ENCODE results near the gene AZU1.
A peak's percentile ranks its signal among the peaks of the same experiment; 100 is the strongest.

AZU1 gene

DNA sequence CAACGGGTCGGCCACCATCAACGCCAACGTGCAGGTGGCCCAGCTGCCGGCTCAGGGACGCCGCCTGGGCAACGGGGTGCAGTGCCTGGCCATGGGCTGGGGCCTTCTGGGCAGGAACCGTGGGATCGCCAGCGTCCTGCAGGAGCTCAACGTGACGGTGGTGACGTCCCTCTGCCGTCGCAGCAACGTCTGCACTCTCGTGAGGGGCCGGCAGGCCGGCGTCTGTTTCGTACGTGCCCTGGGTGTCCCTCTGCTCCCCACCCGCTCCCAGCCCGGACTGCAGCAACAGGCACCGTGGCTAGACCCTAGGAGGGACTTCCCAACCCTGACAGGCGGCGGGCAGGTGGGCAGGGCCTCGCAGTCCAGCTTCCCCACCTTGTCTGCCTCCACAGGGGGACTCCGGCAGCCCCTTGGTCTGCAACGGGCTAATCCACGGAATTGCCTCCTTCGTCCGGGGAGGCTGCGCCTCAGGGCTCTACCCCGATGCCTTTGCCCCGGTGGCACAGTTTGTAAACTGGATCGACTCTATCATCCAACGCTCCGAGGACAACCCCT, 28.0 kb downstream of the AZU1 start:
- DNase-seq, result no peak

DNA sequence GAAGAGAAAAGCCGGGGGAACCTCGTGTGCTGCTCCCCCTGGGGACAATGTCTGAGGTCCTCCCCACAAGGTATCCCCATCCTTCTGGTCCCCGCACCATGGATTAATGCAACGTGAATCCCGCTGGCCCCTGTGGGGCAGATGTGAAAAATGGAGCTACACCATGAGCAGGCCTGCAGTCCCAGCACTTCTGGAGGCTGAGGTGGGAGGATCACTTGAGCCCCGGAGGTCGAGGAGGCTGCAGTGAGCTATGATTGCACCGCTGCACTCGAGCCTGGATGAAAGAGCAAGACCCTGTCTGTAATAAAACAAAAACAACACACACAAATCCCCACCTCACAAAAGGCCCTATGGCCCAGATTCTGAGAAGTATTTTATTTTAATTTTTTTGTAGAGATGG, 30.6 kb downstream of the AZU1 start:
- no peak for DNase-seq

DNA sequence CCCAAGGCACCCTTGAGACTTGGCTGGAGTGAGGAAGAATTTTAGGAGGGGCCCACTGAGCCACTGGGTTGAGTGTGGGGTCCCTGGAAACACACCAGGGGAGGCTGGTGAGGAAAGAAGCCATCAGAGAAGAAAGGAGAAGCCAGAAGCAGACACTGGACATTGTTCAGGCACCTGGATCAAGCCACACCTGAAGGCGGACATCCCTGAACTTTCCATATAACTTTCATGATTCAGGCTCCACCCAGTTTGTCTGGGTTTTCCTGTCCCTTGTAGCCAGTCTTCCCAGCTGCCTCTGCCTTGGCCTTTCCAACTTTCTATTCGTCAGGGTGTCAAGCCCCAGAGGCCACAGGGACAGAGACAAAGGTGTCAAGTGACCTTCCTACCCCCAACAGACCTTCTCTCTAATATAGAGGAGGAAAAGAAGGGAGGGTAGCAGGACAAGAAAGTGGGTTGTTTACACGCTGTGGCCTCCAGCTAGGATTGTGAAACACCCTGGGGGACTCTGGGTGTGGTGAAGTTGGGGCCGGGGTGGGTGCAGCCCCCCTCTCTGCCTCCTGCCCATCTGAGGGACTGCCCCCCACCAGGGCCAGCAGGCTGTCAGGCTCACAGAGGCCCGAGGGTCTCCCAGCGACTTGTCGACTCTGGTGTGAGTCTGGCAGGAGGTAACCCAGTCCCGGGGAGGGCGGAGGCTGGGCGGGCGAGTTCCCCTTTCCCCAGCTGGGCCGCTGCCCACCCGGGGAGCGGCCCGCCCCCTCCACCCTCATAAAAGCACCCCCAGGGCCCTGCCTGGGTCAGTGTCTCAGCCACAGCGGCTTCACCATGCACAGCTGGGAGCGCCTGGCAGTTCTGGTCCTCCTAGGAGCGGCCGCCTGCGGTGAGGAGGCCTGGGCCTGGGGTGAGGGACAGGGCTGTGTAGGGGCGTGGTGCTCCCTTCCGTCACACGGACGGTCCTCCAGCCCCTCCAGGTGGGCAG, 31.5 kb downstream of the AZU1 start, which contains the start of gene CFD:
Gene CFD (plus strand): TSS at position 797 of the 976 bp plus-strand sequence. CDS start 26 bp downstream, at position 823.
- DNase-seq, result no peak

DNA sequence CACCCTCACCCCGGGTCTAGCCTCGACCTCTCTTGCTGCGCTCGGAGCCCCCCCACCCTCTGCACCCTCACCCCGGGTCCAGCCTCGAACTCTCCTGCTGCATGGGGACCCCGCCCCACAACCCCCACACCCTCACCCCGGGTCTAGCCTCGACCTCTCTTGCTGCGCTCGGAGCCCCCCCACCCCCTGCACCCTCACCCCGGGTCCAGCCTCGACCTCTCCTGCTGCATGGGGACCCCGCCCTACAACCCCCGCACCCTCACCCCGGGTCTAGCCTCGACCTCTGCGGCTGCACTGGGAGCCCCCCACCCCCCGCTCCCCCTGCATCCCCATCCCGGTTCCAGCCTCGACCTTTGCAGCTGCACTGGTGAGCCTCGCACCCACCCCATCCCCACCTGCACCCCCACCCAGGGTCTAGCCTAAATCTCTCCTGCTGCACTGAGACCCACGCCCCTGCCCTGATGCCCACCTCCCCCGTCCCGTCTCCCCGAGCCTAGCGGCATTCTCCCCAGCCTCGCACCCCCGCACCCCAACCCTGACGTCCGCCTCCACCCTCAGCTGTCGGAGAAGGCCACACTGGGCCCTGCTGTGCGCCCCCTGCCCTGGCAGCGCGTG, 33.6 kb downstream of the AZU1 start:
- no peak for DNase-seq

DNA sequence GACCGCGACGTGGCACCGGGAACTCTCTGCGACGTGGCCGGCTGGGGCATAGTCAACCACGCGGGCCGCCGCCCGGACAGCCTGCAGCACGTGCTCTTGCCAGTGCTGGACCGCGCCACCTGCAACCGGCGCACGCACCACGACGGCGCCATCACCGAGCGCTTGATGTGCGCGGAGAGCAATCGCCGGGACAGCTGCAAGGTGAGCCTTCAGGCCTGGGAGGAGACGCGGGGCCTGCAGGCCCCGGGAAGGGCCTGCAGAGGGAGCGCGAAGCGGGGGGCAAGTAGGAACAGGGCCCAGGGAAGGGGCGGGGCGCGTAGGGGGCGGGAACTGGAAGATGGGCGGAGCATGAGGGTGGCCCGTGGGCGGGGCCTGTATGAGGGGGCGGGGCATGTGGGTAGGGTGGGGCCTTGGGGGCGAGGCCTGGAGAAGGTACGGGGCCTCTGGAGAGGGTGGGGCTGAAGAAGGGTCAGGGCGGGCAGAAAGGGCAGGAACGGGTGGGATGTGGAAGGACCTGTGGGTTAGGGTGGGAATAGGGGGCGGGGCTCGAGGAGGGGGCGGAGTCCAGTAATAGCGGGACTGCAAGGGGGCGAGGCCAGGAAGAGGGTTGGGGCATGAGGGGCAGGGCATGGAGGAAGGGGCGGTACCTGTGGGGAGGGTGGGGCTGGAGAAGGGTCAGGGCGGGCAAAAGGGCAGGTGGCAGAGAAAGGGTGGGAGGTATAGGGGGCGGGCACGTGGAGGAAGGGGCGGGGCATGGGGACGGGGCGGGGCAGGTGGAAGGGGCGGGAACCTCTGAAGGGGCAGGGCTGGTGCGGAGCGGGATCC, 34.3 kb downstream of the AZU1 start:
- peak; percentile 69 for DNase-seq

DNA sequence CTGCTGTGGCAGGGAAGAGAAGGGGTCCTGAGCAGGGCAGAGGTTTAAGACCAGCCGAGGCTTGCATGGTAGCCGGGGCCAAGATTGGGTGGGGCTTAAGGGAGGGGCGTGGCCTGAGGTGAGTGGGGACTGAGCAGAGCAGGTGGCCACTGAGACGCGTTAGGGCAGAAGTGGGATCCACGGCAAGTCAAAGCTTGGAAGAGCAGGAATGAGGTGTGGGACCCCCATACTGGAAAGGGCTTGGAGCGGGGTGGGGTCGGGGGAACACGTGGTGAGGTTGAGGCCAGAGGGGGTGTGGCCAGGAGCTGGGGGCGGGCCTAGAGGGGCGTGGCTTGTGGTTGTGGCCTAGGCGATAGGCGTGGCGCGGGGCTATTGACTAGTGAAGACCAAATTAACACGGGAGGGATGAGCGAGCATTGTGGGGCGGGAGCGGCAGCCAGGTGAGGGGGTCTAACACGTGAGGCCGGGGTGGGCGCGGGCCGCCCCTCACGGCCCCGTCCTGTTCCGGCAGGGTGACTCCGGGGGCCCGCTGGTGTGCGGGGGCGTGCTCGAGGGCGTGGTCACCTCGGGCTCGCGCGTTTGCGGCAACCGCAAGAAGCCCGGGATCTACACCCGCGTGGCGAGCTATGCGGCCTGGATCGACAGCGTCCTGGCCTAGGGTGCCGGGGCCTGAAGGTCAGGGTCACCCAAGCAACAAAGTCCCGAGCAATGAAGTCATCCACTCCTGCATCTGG, 35.1 kb downstream of the AZU1 start:
- peak; percentile 85 for DNase-seq

DNA sequence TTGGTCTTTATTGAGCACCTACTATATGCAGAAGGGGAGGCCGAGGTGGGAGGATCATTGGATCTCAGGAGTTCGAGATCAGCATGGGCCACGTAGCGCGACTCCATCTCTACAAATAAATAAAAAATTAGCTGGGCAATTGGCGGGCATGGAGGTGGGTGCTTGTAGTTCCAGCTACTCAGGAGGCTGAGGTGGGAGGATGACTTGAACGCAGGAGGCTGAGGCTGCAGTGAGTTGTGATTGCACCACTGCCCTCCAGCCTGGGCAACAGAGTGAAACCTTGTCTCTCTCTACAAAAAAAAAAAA, 35.6 kb downstream of the AZU1 start:
- DNase-seq, result no peak

DNA sequence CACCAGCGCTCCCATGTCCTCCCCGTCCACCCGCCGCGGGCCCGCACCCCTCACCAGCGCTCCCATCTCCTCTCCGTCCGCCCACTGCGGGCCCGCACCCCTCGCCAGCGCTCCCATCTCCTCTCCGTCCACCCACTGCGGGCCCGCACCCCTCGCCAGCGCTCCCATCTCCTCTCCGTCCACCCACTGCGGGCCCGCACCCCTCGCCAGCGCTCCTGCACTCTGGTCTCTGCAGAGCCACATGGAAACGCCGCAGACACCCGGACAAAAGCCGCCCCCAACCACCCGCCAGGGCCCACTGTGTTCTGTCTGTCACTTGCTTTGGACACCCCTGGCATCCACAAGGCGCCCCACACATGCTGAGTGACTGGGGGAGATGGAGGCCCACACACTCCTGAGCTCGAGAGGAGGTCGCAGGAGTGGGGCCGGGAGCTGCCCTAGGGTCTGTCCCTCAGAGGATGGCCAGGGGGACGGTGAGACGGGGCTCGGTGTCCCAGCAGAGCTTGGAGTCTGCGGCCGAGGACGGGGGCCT, 39.2 kb downstream of the AZU1 start:
- DNase-seq, result no peak

DNA sequence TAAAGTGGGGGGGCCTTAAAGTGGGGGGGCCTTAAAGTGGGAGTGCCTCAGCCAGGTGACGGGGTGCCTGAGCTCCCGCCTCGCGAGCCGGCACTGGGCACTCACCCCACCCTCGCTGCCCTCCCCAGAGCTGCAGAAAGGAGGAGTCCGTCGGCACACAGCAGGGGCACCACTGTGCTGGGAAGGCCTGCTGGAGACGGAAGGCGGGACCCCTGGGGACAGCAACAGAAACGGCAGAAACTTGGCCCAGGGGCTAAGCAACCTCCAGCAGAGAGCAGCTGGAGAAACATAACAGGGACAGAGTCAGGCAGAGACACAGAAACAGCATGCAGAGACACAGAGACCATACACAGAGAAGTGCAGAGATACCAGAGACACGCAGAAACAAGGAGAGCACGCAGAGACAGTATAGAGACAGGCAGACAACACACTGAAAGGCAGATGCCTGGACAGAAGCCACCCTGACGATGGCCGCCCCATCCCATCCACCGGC, 39.7 kb downstream of the AZU1 start:
- no peak for DNase-seq

DNA sequence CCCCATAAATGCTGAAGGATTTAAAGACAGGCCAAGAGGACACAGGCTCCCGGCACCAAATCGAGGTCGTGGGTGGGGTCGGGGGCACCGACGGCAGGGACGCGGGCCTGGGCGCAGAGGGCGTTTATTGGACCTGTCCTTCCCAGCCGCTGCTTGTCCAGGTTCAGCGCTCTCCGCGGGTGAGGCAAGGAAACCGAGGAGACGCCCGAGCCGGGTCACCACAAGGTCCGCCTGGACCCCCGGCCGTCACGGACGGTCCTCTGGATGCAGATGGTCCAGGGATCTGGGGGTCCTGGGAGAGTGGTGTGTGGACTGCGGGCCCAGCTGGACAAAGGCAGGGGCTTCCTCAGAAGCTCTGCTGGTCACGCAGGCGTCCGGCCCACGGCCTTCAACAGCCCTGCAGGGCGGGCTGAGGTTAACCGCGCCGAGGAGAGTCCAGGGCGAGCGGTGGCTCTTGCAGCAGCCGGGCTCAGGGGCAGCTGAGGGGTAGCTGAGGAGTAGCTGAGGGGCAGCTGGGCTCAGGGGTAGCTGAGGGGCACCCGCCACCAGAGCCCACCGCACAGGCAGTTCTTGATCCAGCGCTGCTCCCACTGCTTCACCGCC, 40.3 kb downstream of the AZU1 start:
- no peak for DNase-seq

DNA sequence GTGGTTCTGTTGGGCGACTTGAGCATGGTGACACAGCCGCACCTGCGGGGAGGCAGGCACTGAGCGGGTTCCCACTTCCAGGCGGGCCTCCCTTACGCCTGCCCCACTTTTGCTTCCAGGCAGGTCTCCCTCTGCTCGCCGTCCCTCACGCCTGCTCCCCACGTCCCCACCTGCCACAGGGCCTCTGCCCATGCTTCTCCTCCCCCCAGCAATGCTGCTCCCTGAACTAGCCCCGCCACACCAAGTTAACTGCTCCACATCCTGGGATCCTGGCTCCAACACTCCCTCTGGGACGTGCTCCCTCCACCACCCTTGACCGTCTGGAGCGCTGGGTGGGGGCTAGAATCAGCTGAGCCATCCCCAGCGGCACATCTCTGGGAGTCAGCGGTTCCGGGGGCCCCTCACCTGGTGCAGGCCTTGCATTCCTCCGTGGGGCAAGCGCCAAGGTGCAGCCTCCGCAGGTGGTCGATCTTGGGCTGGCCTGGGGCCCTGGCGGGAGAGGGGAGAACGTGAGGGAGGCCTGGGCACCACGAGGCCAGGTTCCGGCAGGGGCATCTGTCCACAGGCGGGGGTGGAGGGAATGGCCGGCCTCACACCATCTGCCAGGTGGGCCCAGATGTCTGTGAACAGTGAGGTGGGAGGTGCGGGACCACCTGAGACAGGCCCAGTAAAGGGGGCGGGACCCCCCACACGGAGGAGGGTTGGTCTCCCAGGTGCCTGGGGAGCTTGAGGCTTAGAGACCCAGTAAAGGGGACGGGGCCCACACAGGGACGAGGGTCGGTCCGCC, 41.0 kb downstream of the AZU1 start:
- DNase-seq, result no peak

DNA sequence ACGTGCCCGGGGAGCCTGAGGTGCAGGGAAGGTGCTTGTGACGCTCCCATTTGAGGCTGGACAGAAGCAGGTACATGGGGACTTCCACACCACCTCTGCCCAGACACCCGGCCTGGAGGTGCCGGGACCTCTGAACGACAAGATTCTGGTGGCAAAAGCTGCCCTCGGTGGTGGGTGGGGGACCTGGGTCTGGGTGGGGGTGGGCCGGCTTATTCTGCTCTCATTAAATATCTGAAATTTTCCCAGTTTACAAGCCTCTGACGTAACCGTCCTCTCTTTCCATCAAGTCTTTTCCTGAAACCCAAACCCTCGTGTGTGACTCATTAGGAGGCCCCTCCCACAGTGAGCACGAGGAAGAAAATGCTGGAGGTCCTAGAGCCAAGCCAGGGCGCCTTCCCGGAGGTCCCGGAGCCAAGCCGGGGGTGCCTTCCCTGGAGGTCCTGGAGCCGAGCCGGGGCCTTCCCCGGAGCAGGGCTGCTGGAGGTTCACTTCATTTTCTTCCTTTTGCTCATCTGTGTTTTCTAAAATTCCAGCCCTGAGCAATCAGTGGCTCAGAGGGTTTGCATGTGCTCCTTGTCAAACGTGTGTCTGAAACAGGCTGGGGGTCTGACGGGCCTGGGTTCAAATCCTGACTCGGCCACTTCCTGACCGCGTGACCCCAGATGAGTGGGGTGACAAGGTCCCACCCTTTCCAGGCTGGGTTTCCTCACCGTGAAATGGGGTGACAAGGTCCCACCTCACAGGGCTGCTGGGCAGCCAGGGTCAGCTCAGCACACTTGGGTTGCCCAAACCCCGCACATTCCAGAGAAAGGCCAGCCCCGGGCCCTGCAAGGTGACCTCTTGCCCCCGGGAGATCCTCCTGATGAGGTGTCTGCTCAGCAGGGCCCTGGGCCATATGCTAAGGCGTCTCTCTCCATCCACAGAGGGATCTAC, 41.9 kb downstream of the AZU1 start:
- DNase-seq, result no peak

DNA sequence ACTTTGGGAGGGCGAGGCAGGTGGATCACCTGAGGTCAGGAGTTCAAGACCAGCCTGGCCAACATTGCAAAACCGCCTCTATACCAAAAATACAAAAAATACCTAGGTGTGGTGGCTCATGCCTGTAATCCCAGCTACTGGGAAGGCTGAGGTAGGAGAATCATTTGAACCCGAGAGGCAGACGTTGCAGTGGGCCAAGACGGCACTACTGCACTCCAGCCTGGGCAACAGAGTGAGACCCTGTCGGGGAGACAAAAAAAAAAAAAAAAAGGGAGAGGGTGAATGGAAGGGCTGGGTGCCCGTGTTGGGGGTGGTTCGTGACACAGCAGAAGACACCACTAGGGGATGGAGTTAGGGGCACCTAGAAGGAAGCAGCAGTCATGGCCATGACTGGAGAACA, 42.7 kb downstream of the AZU1 start:
- no peak for DNase-seq

DNA sequence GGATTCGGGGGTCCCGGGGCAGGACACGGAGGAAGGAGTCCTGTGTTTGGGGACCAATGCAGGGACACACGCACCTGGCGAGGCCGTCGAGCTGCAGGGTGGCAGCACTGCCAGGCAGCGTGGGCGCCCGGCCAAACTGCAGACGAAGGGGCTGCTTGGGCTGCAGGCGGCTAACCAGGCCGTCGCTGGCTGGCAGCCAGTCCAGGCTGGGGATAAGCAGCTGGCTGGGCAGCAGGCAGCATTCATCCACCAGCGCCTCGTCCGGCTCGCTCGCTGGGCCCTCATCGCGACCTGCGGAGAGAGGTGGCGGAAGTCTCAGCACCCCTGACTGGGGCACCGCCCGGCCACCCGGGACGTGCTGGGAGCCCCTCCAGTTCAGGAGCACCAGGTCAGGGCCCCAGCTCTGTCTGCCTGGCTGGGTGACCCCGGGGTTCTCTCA, 43.3 kb downstream of the AZU1 start:
- DNase-seq, result no peak

DNA sequence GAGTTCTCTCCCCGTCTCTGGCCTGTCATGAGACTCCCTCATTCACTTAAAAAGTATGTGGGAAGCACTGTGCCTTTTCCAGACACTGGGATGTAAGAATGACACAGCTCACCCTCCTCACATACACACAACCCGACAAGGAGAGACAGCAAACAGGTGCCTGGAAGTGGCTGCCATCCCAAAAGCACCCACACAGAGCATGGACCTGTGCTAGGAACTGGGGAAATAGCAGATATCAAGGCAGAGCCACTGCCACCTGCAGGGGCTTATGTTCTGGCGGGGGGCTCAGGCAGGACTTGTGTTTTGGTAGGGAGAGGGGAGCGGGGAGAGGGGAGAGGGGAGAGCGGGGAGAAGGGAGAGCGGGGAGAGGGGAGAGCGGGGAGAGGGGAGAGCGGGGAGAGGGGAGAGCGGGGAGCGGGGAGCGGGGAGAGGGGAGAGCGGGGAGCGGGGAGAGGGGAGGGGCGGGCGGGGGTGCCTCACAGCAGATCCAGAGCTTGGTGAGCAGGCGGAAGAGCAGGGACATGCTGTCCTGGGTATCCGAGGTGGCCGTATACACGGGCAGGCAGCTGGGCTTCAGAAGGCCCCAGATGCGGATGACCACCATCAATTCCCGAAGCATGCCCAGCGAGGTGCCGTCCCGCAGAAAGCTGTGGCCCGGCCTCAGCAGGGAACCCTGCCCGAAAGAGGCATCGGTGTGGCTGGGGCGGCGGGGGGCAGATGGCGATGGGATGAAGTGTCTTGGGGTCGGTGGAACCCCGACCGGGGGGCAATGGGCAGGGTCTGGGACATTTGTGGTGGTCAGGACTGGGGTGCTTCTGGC, 44.0 kb downstream of the AZU1 start:
- DNase-seq, result no peak

DNA sequence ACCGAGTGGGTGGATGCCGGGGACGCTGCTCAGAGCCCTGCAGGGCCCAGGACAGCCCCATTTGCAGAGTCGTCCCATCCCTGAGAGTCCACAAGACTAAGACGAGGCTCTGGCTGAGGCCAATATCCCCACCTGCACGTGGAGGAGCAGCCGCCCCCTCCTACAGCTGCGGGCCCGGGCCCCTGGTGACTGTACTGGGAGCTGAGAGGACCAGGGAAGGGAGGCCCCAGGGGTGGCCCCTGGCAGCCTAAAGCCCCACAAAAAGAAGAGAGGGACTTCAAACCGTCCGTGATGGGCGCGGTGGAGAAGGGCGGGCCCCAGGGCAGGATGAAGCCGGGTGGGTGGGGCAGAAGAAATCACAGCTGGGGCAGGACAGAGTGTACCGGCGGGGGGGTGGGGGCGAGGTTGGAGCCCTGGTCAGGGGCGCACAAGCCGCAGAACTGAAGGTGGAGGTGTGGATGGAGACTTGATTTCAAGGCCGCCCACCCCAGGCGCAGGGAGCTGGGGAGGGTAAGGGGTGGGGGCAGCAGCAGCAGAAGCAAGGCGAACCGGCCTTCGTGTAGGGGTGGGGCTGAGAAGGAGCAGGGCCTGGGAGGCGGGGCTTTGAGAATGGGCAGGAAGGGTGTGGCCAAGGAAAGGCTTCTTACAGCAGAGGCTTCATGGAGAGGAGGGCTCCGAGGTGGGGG, 44.8 kb downstream of the AZU1 start:
- DNase-seq, result peak; percentile 90

DNA sequence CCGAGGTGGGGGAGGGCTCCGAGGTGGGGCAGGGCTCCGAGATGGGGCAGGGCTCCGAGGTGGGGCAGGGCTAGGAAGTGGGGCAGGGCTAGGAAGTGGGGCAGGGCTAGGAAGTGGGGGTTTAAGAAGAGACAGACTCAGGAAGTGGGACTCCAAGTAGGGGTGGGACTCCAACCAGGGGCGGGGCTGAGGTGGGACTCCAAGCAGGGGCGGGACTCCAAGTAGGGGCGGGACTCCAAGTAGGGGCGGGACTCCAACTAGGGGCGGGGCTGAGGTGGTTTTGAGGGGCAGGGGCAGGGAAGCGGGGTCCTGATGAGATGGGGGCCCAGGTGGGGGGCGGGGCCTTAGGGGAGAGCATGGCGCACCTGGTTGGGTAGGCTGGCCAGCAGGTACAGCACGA, 45.4 kb downstream of the AZU1 start:
- DNase-seq, result peak; percentile 91

DNA sequence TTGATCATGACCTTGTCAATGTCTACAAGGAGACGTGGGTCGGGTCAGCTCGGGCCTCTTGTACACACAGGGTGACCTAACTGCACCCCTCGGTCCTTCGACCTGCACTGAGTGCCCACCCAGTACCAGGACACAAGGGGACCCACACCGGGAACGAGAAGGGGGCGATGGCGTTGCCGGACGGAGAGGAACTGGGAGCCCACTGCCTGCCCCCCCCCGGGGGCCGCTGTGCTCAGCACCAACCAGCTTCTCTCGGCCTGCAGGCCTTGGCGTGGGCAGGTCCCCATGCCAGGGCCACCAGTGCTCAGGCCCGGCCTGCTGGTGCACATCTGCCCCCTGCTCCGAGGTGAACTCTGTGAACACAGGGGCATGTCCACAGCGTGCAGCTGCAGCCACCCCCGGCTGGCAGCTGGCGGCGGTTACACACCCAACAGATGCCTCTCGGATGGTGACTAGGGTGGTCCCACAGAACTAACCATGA, 46.0 kb downstream of the AZU1 start:
- no peak for DNase-seq
